Measurements from ENCODE around the gene STX1A. TPM values are rescaled to one million over a fixed set of nuclear protein-coding genes. Genes with fewer than 3 reads are reported as not detected.

Gene STX1A
- total and polyA plus RNA-seq, 2 of the 8 experiments (the other 6 are each of a cell fraction or from before 2014, with no cell fraction given): 13.5 to 17.5 TPM

GRCh38 chr7:73688288-73688687, 31.2 kb downstream of the STX1A start:
- Histone ChIP-seq H4K8ac (ENCODE audit: extremely low read depth, insufficient read depth, low read length) (no peak overlapping the region), H2BK20ac (ENCODE audit: low read length) (no peak overlapping the region), H3K27me3 (replicated peaks in 1 of 4; ENCODE audit: control insufficient read depth in 3 of 4, extremely low read depth in 1 of 4, insufficient read depth in 3 of 4, low read length in 3 of 4) (no peaks in the 10 kb centered on the region), H3K18ac (ENCODE audit: extremely low read depth, low read length) (no peak overlapping the region), H4K20me1 (replicated peaks in 1 of 2; ENCODE audit: control insufficient read depth in 1 of 2, insufficient read depth in 2 of 2, low read length in 2 of 2) (peaks cover 2 to 6% of the 10 kb centered on the region in 2 experiments), H2AFZ (ENCODE audit: low read length) (no peak overlapping the region), H3K79me2 (ENCODE audit: control insufficient read depth in 1 of 2, insufficient read depth in 2 of 2, low read length in 2 of 2) (peaks cover 10 to 42% of the 10 kb centered on the region in 2 experiments), H3K56ac (replicated peaks; ENCODE audit: insufficient read length, low read depth, low read length) (no peak overlapping the region), H3K4me3 (ENCODE audit: extremely low read depth in 1 of 4, insufficient read depth in 2 of 4, low read depth in 3 of 4, low read length in 4 of 4) (no peak overlapping the region), H3K36me3 (ENCODE audit: control insufficient read depth in 2 of 4, insufficient read depth in 4 of 4, low read length in 3 of 4) (peaks cover 15 to 42% (median 31%) of the 10 kb centered on the region in 4 experiments; a peak in 7 of 8 replicates), H2BK120ac (replicated peaks; ENCODE audit: low read depth, low read length) (no peak overlapping the region), H3K4me2 (ENCODE audit: insufficient read depth in 1 of 2, low read depth in 2 of 2, low read length in 2 of 2) (no peak overlapping the region), H4K91ac (replicated peaks; ENCODE audit: insufficient read length, low read length) (no peak overlapping the region), H3K23ac (ENCODE audit: insufficient read length) (no peak overlapping the region), H3K23me2 (ENCODE audit: low read depth, low read length) (peaks cover 3% of the 10 kb centered on the region; the same call in 1 of the 2 replicates), H3K4me1 (replicated peaks in 1 of 4; ENCODE audit: control insufficient read depth in 3 of 4, insufficient read depth in 4 of 4, low read length in 3 of 4) (no peaks in the 10 kb centered on the region), H2AK5ac (ENCODE audit: low read depth, low read length) (no peak overlapping the region), H2BK15ac (ENCODE audit: low read length) (no peak overlapping the region), H2BK5ac (ENCODE audit: low read depth, low read length) (no peak overlapping the region), H3K27ac (ENCODE audit: low read depth, low read length) (no peak overlapping the region), H3K4ac (replicated peaks; ENCODE audit: insufficient read length, low read depth, low read length) (no peak overlapping the region), H3K9me3 (ENCODE audit: insufficient read depth in 2 of 2, low read depth in 1 of 2, low read length in 1 of 2) (no peaks in the 10 kb centered on the region), H3K14ac (ENCODE audit: insufficient read length) (no peak overlapping the region), H4K5ac (ENCODE audit: insufficient read length, low read depth, low read length) (no peak overlapping the region), H2BK12ac (ENCODE audit: low read depth, low read length) (no peak overlapping the region), H3K79me1 (ENCODE audit: low read depth, low read length) (peaks cover 10% of the 10 kb centered on the region), H3K9ac (replicated peaks in 1 of 4; ENCODE audit: extremely low read depth in 1 of 4, low read depth in 3 of 4, low read length in 3 of 4) (no peak overlapping the region)
- ChIA-PET POLR2A (ENCODE audit: partially characterized antibody) (interaction anchor here (4.5 to 5.6 kb wide), 2 partner anchors 9 to 13 kb away, joined by 31 to 37 read pairs; no protein-coding TSS in a partner anchor), CTCF (ENCODE audit: partially characterized antibody) (interaction anchor here (2.1 to 3.6 kb wide), 2 partner anchors 9 to 13 kb away, joined by 10 to 18 read pairs; no protein-coding TSS in a partner anchor)
- 90% methylated on average over 7 of the region's 8 CpGs; no CpG with 5 or more reads in 1 of the 2 experiments for WGBS, 2 experiments (ENCODE audit: extremely low coverage in 1 of 2, insufficient coverage in 1 of 2, insufficient read length in 1 of 2, insufficient replicate concordance in 2 of 2, low coverage in 1 of 2, low lambda C conversion rate in 2 of 2, missing lambda C conversion rate in 1 of 2)
- no peak for FAIRE-seq
- TF ChIP-seq RAD21 (IDR thresholded peaks at IDR 0.05 in 1 of 2, conservative IDR thresholded peaks at IDR 0.05 in 1 of 2; ENCODE audit: low read depth in 2 of 2, low read length in 2 of 2) (no peak), ASH2L (IDR thresholded peaks at IDR 0.05; ENCODE audit: low read length) (no peak), JUN (IDR thresholded peaks at IDR 0.05; ENCODE audit: low read depth, low read length) (no peak), BACH1 (IDR thresholded peaks at IDR 0.05; ENCODE audit: low read length) (no peak), YY1 (IDR thresholded peaks at IDR 0.05; ENCODE audit: low read depth, low read length) (peak; percentile 83), USF2 (IDR thresholded peaks at IDR 0.05; ENCODE audit: low read length) (no peak), RFX5 (IDR thresholded peaks at IDR 0.05; ENCODE audit: borderline replicate concordance, low read depth, low read length) (no peak)
- DNase-seq (ENCODE audit: low read depth in 1 of 2, low spot score in 2 of 2): no peak

Data from H1 (cell line).